GM12878 (cell line): Measurements from ENCODE around the gene PNPO. TPM values are rescaled to one million over a fixed set of nuclear protein-coding genes. Genes with fewer than 3 reads are reported as not detected.

ENCODE experiments used
- CHD2 ChIP-seq: IDR thresholded peaks from 2 replicates; pipeline ENCODE4 v1.6.1; 2011; ENCODE audit warnings: low read depth, low read length, improper control_type of control experiment, borderline replicate concordance
- DPF2 ChIP-seq: fragments of 450-650 bp; IDR thresholded peaks from 2 replicates; pipeline ENCODE4 v1.6.1; 2017; ENCODE audit warnings: mild to moderate bottlenecking
- EP300 ChIP-seq, 2 experiments: fragments of 150-350 bp in 1 of 2; IDR thresholded peaks; 2 replicates each; pipeline ENCODE4 v1.6.1; 2011 to 2012; ENCODE audit warnings: low read depth in 2 of 2, low read length in 2 of 2, borderline replicate concordance in 1 of 2, improper control_type of control experiment in 1 of 2, inconsistent platforms in 1 of 2; ENCODE audit not compliant: control insufficient read depth in 1 of 2
- ESRRA ChIP-seq: IDR thresholded peaks from 2 replicates; pipeline ENCODE4 v1.6.1; 2012; ENCODE audit warnings: mild to moderate bottlenecking, low read length, improper control_type of control experiment
- FOS ChIP-seq: IDR thresholded peaks from 3 replicates; pipeline ENCODE4 v1.6.1; 2011; ENCODE audit warnings: borderline replicate concordance; ENCODE audit not compliant: insufficient read length; ENCODE audit errors: extremely low read depth
- FOXM1 ChIP-seq: IDR thresholded peaks from 2 replicates; pipeline ENCODE4 v1.6.1; 2012; ENCODE audit warnings: low read depth, mild to moderate bottlenecking, inconsistent platforms, low read length, moderate library complexity
- IRF4 ChIP-seq: IDR thresholded peaks from 2 replicates; pipeline ENCODE4 v1.6.1; 2011; ENCODE audit warnings: low read depth, low read length
- LARP7 ChIP-seq: fragments of 450-650 bp; IDR thresholded peaks from 2 replicates; pipeline ENCODE4 v1.6.1; 2017; ENCODE audit warnings: mild to moderate bottlenecking
- MTA2 ChIP-seq: fragments of 450-650 bp; IDR thresholded peaks from 2 replicates; pipeline ENCODE4 v1.6.1; 2016; ENCODE audit warnings: low read depth, mild to moderate bottlenecking, moderate library complexity
- NFYA ChIP-seq: IDR thresholded peaks from 2 replicates; pipeline ENCODE4 v1.6.1; 2011; ENCODE audit warnings: low read depth, mild to moderate bottlenecking, low read length, improper control_type of control experiment, borderline replicate concordance
- NR2C1 ChIP-seq: fragments of 450-650 bp; IDR thresholded peaks from 2 replicates; pipeline ENCODE4 v1.6.1; 2017; ENCODE audit warnings: antibody characterized with exemption, mild to moderate bottlenecking, moderate library complexity
- NR2F1 ChIP-seq: fragments of 450-650 bp; conservative IDR thresholded peaks from 2 replicates; pipeline ENCODE4 v1.6.1; 2017; ENCODE audit warnings: mild to moderate bottlenecking
- RB1 ChIP-seq: fragments of 450-650 bp; formaldehyde crosslinking; IDR thresholded peaks from 2 replicates; pipeline ENCODE4 v1.6.1; 2017; ENCODE audit warnings: mild to moderate bottlenecking, borderline replicate concordance
- SMARCA5 ChIP-seq: fragments of 450-650 bp; IDR thresholded peaks from 2 replicates; pipeline ENCODE4 v1.6.1; 2017; ENCODE audit warnings: mild to moderate bottlenecking
- SPI1 ChIP-seq: IDR thresholded peaks from 2 replicates; pipeline ENCODE4 v1.6.1; 2011; ENCODE audit warnings: low read depth, mild to moderate bottlenecking, low read length, moderate library complexity, borderline replicate concordance; ENCODE audit not compliant: insufficient read depth
- SREBF1 ChIP-seq: IDR thresholded peaks from 2 replicates; pipeline ENCODE4 v1.6.1; 2012; ENCODE audit warnings: mild to moderate bottlenecking, low read length
- STAT3 ChIP-seq: IDR thresholded peaks from 2 replicates; pipeline ENCODE4 v1.6.1; 2011; ENCODE audit warnings: low read depth, low read length, improper control_type of control experiment
- TBL1XR1 ChIP-seq: IDR thresholded peaks from 2 replicates; pipeline ENCODE4 v1.6.1; 2012; ENCODE audit warnings: low read depth, low read length, improper control_type of control experiment
- YY1 ChIP-seq: IDR thresholded peaks from 2 replicates; pipeline ENCODE4 v1.6.1; 2011; ENCODE audit warnings: low read depth, mild to moderate bottlenecking, low read length
- ZNF207 ChIP-seq: fragments of 450-650 bp; IDR thresholded peaks from 2 replicates; pipeline ENCODE4 v1.6.1; 2014; ENCODE audit warnings: antibody characterized with exemption, mild to moderate bottlenecking, borderline replicate concordance
- polyA plus RNA-seq, 11 experiments: library from polyadenylated mRNA; depleted of rRNA in 4 of 11; unstranded in 6 of 11; stranded (reverse) in 5 of 11; fragments of >200 nt; fragmentation: Nextera tagmentation in 4 of 11; fragmentation: Illumina TruSeq in 1 of 11; extraction: Ambion mirVana in 4 of 11; extraction: Trizol in 1 of 11; gene quantifications; 1 replicate in 1 of 11; 2 replicates in 10 of 11; pipeline versions ENCODE4 v1.2.1 to v1.2.3, GENCODE V29; 2011 to 2016; ENCODE audit warnings: inconsistent platforms in 2 of 11, missing spikeins in 2 of 11, low read depth in 1 of 11
- total RNA-seq, 4 experiments: library from RNA; depleted of rRNA in 3 of 4; stranded (reverse); fragments of >200 nt in 3 of 4; fragmentation: Illumina TruSeq in 1 of 4; extraction: Trizol in 1 of 4; gene quantifications; 2 replicates each; pipeline versions ENCODE4 v1.2.1 to v1.2.3, GENCODE V29; 2013 to 2021
- TF ChIP-seq, protein P1 (sequence below): fragments of 450-650 bp; conservative IDR thresholded peaks from 2 replicates; pipeline ENCODE4 v1.6.1; 2017; ENCODE audit warnings: mild to moderate bottlenecking, moderate library complexity
- TF ChIP-seq, protein P2 (sequence below): fragments of 450-650 bp; IDR thresholded peaks from 2 replicates; pipeline ENCODE4 v1.6.1; 2018; ENCODE audit warnings: borderline replicate concordance, mild to moderate bottlenecking; ENCODE audit not compliant: partially characterized antibody
- TF ChIP-seq, protein P3 (sequence below): fragments of 150-350 bp; IDR thresholded peaks from 2 replicates; pipeline ENCODE4 v1.6.1; 2016; ENCODE audit warnings: low read depth, low read length

Gene PNPO
- total and polyA plus RNA-seq, 10 of the 15 experiments (the other 5 are each of a cell fraction or from before 2014, with no cell fraction given) = 13.9 to 52.6 (median 37.3) TPM

DNA sequence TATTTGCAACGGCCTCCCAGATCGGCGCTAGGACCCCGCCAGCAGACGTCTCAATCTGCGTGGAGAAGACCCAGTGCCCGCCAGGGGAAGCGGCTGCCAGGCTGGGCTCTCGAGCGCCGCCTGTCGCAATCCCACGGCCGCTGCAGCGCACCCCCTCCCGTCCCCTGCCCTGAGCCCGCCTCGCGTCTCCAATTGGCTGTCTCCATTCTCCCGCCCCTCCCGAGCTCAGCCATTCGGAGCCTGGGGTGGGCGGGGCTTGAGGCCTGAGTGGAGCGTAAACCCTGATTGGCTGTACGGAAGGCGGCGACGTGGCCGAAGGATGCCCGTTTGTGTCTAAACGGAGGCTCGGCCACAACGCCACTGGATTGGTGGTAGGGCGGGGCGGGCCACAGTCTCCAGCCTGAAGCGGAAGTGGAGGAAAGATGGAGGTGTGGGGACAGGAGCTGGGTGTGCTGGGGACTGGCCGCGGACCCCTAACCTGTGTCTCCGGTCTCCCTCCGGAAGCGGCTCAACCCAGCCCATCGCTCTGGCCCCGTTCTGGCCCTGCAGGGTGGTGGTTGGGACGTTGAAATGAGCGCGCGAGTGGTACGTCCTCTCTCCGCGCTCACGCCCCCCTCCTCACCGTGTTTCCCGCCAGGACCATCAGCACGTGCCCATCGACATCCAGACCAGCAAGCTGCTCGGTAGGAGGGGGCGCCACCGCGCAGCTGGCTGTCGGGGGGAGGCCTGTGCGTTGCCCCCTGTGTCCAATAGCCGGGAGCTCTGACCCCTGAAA lies 29.5 kb downstream of the PNPO start, which contains the start of gene CDK5RAP3 (continued):
- TF ChIP-seq, protein P1, sequence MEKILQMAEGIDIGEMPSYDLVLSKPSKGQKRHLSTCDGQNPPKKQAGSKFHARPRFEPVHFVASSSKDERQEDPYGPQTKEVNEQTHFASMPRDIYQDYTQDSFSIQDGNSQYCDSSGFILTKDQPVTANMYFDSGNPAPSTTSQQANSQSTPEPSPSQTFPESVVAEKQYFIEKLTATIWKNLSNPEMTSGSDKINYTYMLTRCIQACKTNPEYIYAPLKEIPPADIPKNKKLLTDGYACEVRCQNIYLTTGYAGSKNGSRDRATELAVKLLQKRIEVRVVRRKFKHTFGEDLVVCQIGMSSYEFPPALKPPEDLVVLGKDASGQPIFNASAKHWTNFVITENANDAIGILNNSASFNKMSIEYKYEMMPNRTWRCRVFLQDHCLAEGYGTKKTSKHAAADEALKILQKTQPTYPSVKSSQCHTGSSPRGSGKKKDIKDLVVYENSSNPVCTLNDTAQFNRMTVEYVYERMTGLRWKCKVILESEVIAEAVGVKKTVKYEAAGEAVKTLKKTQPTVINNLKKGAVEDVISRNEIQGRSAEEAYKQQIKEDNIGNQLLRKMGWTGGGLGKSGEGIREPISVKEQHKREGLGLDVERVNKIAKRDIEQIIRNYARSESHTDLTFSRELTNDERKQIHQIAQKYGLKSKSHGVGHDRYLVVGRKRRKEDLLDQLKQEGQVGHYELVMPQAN = peak; percentile 95
- no peak for TF ChIP-seq EP300 (IDR thresholded peaks at IDR 0.05; ENCODE audit: borderline replicate concordance in 1 of 2, control insufficient read depth in 1 of 2, low read depth in 2 of 2, low read length in 2 of 2)
- no peak for TF ChIP-seq STAT3
- TF ChIP-seq RB1 = peak; percentile 96; the same call in 1 of the 2 replicates
- peak; percentile 39 for TF ChIP-seq FOS
- peak; percentile 23; the same call in 1 of the 2 replicates for TF ChIP-seq ESRRA
- TF ChIP-seq, protein P2, sequence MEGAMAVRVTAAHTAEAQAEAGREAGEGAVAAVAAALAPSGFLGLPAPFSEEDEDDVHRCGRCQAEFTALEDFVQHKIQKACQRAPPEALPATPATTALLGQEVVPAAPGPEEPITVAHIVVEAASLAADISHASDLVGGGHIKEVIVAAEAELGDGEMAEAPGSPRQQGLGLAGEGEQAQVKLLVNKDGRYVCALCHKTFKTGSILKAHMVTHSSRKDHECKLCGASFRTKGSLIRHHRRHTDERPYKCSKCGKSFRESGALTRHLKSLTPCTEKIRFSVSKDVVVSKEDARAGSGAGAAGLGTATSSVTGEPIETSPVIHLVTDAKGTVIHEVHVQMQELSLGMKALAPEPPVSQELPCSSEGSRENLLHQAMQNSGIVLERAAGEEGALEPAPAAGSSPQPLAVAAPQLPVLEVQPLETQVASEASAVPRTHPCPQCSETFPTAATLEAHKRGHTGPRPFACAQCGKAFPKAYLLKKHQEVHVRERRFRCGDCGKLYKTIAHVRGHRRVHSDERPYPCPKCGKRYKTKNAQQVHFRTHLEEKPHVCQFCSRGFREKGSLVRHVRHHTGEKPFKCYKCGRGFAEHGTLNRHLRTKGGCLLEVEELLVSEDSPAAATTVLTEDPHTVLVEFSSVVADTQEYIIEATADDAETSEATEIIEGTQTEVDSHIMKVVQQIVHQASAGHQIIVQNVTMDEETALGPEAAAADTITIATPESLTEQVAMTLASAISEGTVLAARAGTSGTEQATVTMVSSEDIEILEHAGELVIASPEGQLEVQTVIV = peak; percentile 66
- TF ChIP-seq, protein P3, sequence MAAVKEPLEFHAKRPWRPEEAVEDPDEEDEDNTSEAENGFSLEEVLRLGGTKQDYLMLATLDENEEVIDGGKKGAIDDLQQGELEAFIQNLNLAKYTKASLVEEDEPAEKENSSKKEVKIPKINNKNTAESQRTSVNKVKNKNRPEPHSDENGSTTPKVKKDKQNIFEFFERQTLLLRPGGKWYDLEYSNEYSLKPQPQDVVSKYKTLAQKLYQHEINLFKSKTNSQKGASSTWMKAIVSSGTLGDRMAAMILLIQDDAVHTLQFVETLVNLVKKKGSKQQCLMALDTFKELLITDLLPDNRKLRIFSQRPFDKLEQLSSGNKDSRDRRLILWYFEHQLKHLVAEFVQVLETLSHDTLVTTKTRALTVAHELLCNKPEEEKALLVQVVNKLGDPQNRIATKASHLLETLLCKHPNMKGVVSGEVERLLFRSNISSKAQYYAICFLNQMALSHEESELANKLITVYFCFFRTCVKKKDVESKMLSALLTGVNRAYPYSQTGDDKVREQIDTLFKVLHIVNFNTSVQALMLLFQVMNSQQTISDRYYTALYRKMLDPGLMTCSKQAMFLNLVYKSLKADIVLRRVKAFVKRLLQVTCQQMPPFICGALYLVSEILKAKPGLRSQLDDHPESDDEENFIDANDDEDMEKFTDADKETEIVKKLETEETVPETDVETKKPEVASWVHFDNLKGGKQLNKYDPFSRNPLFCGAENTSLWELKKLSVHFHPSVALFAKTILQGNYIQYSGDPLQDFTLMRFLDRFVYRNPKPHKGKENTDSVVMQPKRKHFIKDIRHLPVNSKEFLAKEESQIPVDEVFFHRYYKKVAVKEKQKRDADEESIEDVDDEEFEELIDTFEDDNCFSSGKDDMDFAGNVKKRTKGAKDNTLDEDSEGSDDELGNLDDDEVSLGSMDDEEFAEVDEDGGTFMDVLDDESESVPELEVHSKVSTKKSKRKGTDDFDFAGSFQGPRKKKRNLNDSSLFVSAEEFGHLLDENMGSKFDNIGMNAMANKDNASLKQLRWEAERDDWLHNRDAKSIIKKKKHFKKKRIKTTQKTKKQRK = peak; percentile 44; the same call in 1 of the 2 replicates
- peak; percentile 85 for TF ChIP-seq YY1
- peak; percentile 75 for TF ChIP-seq LARP7
- TF ChIP-seq DPF2 = peak; percentile 25; the same call in 1 of the 2 replicates
- TF ChIP-seq SREBF1 = 0 out of 2 replicates have a peak, but pooled peaks have one; percentile 18
- TF ChIP-seq IRF4 = no peak
- TF ChIP-seq MTA2 = no peak
- TF ChIP-seq TBL1XR1 = no peak
- peak; percentile 77; the same call in 1 of the 2 replicates for TF ChIP-seq SPI1
- no peak for TF ChIP-seq NR2C1
- TF ChIP-seq NR2F1 = peak; percentile 18; the same call in 1 of the 2 replicates
- peak; percentile 90 for TF ChIP-seq CHD2
- no peak for TF ChIP-seq FOXM1
- peak; percentile 25 for TF ChIP-seq ZNF207
- no peak for TF ChIP-seq NFYA
- TF ChIP-seq SMARCA5 = peak; percentile 88
